Measurements from ENCODE around the gene BCL10. TPM values are rescaled to one million over a fixed set of nuclear protein-coding genes. Genes with fewer than 3 reads are reported as not detected.

The BCL10 gene
- total and polyA plus RNA-seq, 8 donors = 25.0 to 33.5 (median 30.8) TPM

GRCh38 chr1:85278853-85279314 lies 2.5 kb upstream of the BCL10 start:
- no peaks in the 10 kb centered on the region for H3K36me3 ChIP-seq
- no peak for TF ChIP-seq CTCF (IDR thresholded peaks at IDR 0.05)
- intact Hi-C loops (cut with DNase I) = no loop called here
- H3K4me3 ChIP-seq = no peak overlapping the region
- DNase-seq = peak in 1 of 4 donors; percentile 71
- peaks cover 14 to 41% of the 10 kb centered on the region in 2 donors for H3K4me1 ChIP-seq
- H3K9me3 ChIP-seq = no peaks in the 10 kb centered on the region
- H3K27ac ChIP-seq = peak overlapping the region; percentile 77 to 79
- no peaks in the 10 kb centered on the region for H3K27me3 ChIP-seq
- peak; percentile 5 for ATAC-seq

GRCh38 chr1:85277802-85278201 lies 1.4 kb upstream of the BCL10 start:
- Histone ChIP-seq H3K4me1 (peaks cover 16 to 52% of the 10 kb centered on the region in 2 donors), H3K27ac (peak overlapping the region in 1 of 2 donors; percentile 98), H3K9me3 (no peaks in the 10 kb centered on the region), H3K27me3 (no peaks in the 10 kb centered on the region), H3K4me3 (no peak overlapping the region), H3K36me3 (peaks cover 0 to 4% of the 10 kb centered on the region in 2 donors)
- TF ChIP-seq CTCF (IDR thresholded peaks at IDR 0.05) = no peak
- ATAC-seq (no peak), DNase-seq (no peak)
- intact Hi-C loops (cut with DNase I) = no loop called here

GRCh38 chr1:85276978-85277639 lies 677 bp upstream of the BCL10 start:
- Histone ChIP-seq H3K4me1 (peaks cover 16 to 58% of the 10 kb centered on the region in 2 donors), H3K9me3 (no peaks in the 10 kb centered on the region), H3K36me3 (peaks cover 0 to 11% of the 10 kb centered on the region in 2 donors), H3K27me3 (no peaks in the 10 kb centered on the region), H3K4me3 (peak overlapping the region; percentile 30 to 91), H3K27ac (peak overlapping the region; percentile 96 to 98)
- intact Hi-C loops (cut with DNase I) = no loop called here
- DNase-seq (no peak), ATAC-seq (no peak)
- TF ChIP-seq CTCF (IDR thresholded peaks at IDR 0.05) = no peak

- no peak for TF ChIP-seq CTCF (IDR thresholded peaks at IDR 0.05)
- H3K27ac ChIP-seq = peak overlapping the region; percentile 96 to 98
- H3K36me3 ChIP-seq = peaks cover 0 to 24% of the 10 kb centered on the region in 2 donors
- peak overlapping the region; percentile 75 to 91 for H3K4me3 ChIP-seq
- intact Hi-C loops (cut with DNase I) = no loop called here
- DNase-seq (no peak), ATAC-seq (peak; percentile 1)
- no peaks in the 10 kb centered on the region for H3K9me3 ChIP-seq
- H3K4me1 ChIP-seq = peaks cover 16 to 71% of the 10 kb centered on the region in 2 donors
- no peaks in the 10 kb centered on the region for H3K27me3 ChIP-seq
Measured at GRCh38 chr1:85275701-85276214, 674 bp downstream of the BCL10 start.

- no peak for TF ChIP-seq CTCF (IDR thresholded peaks at IDR 0.05)
- Histone ChIP-seq H3K27me3 (no peaks in the 10 kb centered on the region), H3K36me3 (peaks cover 0 to 31% of the 10 kb centered on the region in 2 donors), H3K27ac (peak overlapping the region; percentile 96 to 98), H3K9me3 (no peaks in the 10 kb centered on the region), H3K4me1 (peaks cover 16 to 79% of the 10 kb centered on the region in 2 donors), H3K4me3 (peak overlapping the region; percentile 75 to 91)
- peak; percentile 13 for ATAC-seq
- intact Hi-C loops (cut with DNase I) = no loop called here
- no peak for DNase-seq
Measured at GRCh38 chr1:85274969-85275453, 1.4 kb downstream of the BCL10 start.

Data from left lung (tissue), 10 donors.